ENCODE results near the gene ATRNL1.
"Not testable (repeated sequence)": the region's sequence is repeated elsewhere in the genome, so short reads cannot be mapped to it uniquely, and the experiment has no call there.

Gene ATRNL1

DNA sequence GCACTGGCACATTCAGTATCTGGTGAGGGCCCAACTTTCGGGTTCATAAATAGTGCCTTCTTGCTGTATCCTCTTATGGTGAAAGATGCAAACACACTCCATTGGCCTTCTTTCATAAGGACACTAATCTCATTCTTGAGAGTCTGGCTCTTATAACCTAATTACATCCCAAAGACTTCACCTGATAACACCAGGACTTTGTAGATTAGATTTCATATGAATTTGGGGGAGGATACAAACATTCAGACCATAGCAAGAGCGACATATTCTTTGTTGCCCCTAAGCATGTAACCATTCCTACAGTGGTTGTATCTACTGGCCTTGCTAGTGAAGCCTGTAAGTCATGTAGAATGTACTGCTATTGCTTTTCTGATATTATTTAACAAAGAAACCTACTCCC is 654.6 kb downstream of the ATRNL1 start:
- no peak for DNase-seq (ENCODE audit: low read depth in 2 of 2)

DNA sequence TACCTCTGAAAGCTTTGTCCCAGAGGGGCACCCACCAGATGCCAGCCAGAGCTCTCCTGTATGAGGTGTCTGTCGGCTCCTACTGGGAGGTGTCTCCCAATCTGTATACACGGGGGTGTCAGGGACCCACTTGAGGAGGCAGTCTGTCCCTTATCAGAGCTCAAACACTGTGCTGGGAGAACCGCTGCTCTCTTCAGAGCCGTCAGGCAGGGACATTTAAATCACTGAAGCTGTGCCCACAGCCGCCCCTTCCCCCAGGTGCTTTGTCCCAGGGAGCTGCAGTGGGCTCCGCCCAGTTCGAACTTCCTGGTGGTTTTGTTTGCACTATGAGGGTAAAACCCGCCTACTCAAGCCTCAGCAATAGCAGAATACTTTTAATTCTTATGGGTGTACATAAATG is 665.3 kb downstream of the ATRNL1 start:
- DNase-seq (ENCODE audit: low read depth in 2 of 2), result not testable (repeated sequence)

DNA sequence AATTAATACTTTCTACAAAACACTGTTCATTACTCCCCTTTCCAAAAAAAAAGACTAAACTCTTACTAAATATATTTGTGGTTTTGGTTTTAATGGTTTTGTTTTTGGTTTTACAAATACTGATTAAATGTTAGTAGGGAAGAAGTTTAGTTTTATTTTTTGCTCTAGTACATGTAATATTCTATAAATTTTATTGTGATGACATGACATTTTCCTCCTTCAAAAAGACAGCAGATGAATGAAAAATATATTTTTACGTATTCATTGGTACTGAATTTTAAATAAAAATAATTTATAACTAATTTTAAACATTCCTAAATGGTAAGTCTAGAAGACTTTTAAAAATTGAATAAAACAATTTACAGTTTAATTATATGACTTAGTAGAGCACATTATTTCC is 667.0 kb downstream of the ATRNL1 start:
- no peak for DNase-seq (ENCODE audit: low read depth in 2 of 2)

GRCh38 chr10:115761166-115761565 is 668.0 kb downstream of the ATRNL1 start:
- DNase-seq (ENCODE audit: low read depth in 2 of 2), result no peak

DNA sequence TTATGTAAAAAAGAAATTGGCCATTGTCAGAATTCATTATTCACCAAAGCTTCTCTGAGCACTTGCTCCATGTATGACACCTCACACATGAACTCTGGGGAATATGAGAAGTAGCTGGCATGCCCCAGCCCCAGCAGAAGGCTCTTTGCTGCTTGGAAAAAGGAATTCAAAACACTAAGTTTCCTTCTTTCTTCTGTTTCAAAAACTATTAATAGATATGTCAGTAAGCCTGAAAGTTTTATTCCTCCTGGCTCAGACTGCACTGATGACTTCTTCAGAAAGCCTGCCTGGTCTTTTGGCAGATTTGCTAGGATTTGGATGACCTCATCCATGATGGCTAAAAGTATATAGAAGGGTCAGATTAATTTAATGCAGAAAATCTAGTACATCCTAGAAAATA is 668.9 kb downstream of the ATRNL1 start:
- DNase-seq (ENCODE audit: low read depth in 2 of 2), result no peak

- DNase-seq (ENCODE audit: low read depth in 2 of 2), result no peak
These were observed 678.6 kb downstream of the ATRNL1 start for GRCh38 chr10:115771755-115772154.

GRCh38 chr10:115772606-115773005 is 679.4 kb downstream of the ATRNL1 start:
- DNase-seq (ENCODE audit: low read depth in 2 of 2), result no peak

DNA sequence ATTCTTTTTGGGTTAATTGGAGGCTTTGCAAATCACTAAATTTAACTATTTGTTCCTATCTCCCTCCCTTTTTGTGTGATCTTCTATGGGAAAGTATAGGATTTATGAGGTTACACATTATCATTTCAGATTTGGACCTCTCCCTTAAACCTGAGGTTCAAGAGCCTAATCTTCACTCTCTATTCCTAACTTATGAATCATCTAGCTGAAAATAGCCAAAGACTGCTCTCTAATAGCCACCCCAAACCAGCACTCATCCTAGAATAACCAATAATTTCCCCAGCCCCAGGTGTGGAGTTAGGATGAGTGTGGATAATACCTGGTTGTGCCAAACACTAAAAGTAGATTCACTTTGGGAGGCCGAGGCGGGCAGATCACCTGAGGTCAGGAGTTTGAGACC is 680.7 kb downstream of the ATRNL1 start:
- DNase-seq (ENCODE audit: low read depth in 2 of 2), result no peak

DNA sequence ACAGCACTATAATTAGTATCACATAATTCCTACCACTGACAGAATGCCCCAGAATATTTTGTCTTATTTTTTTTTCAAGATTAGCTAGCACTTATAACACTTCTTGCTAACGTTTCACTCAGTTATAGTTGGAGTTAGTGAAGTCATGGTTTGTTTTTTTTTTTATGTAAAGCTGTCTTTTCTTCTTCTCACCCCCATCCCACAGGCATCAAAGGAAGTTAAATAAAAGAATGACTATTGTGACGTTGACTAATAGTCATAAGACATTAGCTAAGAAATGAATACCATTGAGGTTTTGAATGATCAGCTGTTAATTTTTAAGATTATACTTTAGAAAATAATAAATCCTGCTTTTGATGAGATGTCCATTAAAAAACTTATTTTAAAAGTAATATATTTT is 681.6 kb downstream of the ATRNL1 start:
- DNase-seq (ENCODE audit: low read depth in 2 of 2), result no peak

GRCh38 chr10:115777646-115778045 is 684.5 kb downstream of the ATRNL1 start:
- no peak for DNase-seq (ENCODE audit: low read depth in 2 of 2)

- DNase-seq (ENCODE audit: low read depth in 2 of 2), result no peak
These were observed 697.1 kb downstream of the ATRNL1 start for GRCh38 chr10:115790220-115790619.

GRCh38 chr10:115795964-115796363 is 702.8 kb downstream of the ATRNL1 start:
- DNase-seq (ENCODE audit: low read depth in 2 of 2), result no peak

- no peak for DNase-seq (ENCODE audit: low read depth in 2 of 2)
These were observed 708.3 kb downstream of the ATRNL1 start for GRCh38 chr10:115801457-115801856.

- DNase-seq (ENCODE audit: low read depth in 2 of 2), result no peak
These were observed 708.8 kb downstream of the ATRNL1 start for GRCh38 chr10:115801992-115802391.

- DNase-seq (ENCODE audit: low read depth in 2 of 2), result no peak
These were observed 709.7 kb downstream of the ATRNL1 start for GRCh38 chr10:115802911-115803310.

- no peak for DNase-seq (ENCODE audit: low read depth in 2 of 2)
These were observed 721.4 kb downstream of the ATRNL1 start for GRCh38 chr10:115814542-115814941.

- no peak for DNase-seq (ENCODE audit: low read depth in 2 of 2)
These were observed 724.8 kb downstream of the ATRNL1 start for GRCh38 chr10:115818012-115818411.

- no peak for DNase-seq (ENCODE audit: low read depth in 2 of 2)
These were observed 733.2 kb downstream of the ATRNL1 start for GRCh38 chr10:115826396-115826795.

DNA sequence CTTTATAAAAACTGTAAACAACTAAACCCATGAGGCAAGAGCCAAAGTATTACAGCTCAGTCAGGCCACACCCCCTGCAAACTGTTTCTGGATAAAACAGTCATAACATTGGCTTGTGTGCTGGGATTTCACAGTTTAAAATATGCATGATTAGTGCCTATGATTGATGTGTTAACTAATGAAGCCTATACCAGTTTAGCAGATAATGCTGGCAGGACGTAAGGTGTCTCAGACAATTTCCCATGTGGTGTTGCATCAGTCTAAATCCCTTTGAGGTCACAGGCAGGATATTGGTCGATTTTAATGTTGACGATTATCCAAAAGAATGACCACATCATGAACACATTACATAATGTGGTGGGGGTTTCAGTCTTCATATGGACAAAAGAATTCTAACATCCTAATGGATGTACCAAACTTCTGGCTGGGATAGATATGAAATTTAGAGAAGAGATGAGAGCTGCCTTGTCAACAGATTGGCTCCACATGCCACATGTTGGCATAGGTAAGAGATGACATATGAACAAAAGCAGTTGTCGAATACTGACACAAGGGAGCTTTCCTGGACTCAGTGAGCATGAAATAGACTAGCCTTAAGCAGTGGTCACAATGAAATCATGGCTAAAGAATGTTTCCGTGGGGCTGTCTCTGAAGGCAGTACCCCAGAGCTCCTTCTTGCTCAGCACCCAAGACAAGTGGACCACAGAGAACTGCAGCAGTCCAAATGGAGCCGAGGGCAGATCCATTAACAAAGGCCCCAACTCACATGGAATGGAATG is 734.3 kb downstream of the ATRNL1 start:
- DNase-seq (ENCODE audit: low read depth in 2 of 2), result no peak

DNA sequence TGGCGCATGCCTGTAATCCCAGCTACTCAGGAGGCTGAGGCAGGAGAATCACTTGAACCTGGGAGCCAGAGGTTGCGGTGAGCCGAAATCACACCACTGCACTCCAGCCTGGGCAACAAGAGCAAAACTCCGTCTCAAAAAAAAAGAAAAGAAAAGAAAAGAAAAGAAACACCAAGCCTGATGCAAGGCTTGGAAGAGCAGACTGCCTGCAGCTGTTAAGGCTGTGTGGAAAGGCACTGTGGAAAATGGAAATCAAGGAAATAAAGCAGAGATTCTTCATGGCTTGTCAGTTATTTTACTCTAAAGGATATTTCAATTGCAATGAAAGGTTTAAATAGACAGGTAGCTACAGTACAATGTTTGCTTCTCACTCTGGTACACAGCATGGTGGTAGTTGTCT is 735.0 kb downstream of the ATRNL1 start:
- DNase-seq (ENCODE audit: low read depth in 2 of 2), result not testable (repeated sequence)

DNA sequence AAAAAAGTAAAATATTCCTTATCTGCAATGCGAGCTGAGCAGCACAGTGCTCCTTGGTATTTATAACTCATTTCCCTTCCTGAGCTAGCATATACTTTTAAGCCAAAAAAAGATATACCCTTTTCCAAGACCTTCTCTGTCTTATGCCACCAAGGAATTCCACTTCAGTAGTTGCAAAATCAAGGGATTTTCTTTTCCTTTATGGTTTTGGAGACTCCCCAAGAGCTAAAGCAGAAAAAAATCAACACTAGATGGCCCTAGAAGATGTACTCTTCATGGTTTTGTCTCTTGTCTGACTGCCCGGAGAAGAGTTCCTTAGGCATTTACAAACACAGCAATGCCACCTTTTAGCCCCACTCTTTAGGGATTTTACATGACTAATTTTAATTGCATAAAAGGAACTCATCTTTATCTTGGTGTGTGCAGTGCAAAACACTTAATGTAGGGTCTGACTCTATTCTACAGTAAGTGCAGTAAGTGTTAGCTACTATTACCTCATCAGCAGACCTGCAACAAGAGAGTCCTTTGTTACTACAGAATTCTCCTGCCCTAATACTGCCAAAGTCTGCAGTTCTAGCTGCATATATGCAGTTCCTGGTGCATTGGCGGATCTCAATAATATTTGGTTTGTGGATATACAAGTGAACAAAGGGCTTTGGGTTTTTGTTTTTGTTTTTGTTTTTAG is 736.5 kb downstream of the ATRNL1 start:
- DNase-seq (ENCODE audit: low read depth in 2 of 2), result no peak

DNA sequence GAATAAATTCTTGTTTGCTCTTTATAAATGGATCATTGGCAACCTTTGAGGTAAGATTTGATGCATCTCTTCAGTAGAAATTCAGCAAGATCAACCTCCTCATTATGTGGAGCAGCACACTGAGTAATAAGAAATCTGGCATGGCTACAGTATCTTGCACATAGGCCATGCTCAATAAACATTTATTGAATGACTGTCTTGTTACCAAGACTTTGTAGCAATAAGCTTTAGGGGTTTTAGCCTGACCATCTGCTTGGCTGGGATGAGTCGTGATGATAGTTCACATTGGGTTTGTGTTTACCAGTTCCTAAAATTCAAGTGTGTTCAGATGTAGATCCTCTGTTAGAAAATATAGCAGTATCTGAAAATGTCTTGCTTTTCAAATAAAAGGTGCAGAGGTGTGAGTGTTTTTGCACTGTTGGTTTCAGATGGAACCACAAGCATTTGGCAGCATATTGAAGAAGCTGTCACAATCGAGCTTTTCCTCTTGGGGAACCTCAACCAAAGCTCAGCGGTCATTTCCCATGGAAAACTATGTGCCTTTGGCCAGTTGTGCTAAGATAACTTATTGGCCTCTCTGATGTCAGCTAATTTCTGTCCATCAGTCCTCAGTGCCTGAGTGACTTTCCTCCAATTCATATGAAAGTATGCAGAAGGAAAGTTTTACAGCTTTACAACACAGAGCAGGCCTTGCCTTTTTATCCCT is 737.3 kb downstream of the ATRNL1 start:
- DNase-seq (ENCODE audit: low read depth in 2 of 2), result no peak

GRCh38 chr10:115831016-115831415 is 737.9 kb downstream of the ATRNL1 start:
- no peak for DNase-seq (ENCODE audit: low read depth in 2 of 2)
